ENCODE measurements around the gene CCM2L.
"Not testable (repeated sequence)": the region's sequence is repeated elsewhere in the genome, so short reads cannot be mapped to it uniquely, and the experiment has no call there.

CCM2L gene

DNA sequence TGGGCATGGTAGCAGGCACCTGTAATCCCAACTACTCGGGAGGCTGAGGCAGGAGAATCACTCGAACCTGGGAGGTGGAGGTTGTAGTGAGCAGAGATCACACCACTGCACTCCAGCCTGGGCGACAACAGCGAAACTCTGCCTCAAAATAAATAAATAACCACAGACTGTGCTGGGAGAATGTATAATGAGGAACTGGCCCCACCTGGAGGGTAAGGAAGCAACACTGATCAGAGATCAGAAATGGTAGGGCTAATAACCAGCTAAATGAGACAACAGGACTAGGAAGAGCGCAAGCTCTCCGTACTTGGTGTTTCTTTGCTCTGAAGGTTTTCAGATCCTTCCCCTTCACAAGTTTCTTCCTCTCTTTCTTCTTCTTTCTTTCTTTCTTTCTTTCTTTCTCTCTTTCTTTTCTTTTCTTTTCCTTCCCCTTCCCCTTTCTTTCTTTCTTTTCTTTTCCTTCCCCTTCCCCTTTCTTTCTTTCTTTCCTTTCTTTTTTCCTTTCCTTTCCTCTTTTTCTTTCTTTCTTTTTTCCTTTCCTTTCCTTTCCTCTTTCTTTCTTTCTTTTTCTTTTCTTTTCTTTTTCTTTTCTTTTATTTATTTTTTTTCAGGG lies 14.6 kb downstream of the CCM2L start:
- no peak for DNase-seq (ENCODE audit: low read depth)
- TF ChIP-seq CTCF (IDR thresholded peaks at IDR 0.05; ENCODE audit: low read depth, low read length, missing control alignments), result peak; percentile 1
- H3K4me3 ChIP-seq (ENCODE audit: low read depth, low read length), result no peak overlapping the region

GRCh38 chr20:32027643-32028042 lies 17.4 kb downstream of the CCM2L start:
- DNase-seq (ENCODE audit: low read depth), result no peak
- no peak for TF ChIP-seq CTCF (IDR thresholded peaks at IDR 0.05; ENCODE audit: low read depth, low read length, missing control alignments)
- H3K4me3 ChIP-seq (ENCODE audit: low read depth, low read length), result no peak overlapping the region

DNA sequence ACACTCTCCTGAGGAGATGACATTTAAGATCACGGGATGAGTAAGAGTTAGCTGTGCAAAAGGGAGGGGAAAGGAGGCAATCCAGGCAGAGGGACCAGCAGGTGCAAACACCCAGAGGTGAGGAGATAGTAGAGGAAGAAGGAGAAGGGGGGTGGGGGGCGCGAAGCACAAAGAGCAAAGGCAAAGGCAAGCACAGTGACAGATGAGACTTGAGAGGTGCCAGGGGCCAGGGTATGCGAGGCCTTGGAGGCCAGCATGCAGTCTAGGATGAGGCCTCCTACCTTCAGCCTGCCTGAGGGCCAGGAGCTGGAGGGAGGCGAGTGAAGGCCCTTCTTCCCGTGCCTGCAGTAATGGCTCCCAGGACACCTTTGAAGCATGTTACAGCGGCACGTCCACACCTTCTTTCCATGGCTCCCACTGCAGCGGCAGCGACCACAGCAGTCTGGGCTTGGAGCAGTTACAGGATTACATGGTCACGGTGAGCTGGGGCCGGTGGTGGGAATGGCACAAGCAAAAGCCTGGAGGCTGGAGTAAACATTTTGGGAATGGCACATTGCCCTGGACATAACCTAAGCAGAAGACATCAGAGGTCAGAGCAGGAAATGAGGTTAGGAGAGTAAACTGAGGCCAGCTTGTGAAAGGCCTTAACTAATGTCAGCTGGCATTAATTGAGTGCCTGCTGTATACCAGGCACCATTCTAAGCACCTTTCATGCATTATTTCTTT lies 18.6 kb downstream of the CCM2L start:
- H3K4me3 ChIP-seq (ENCODE audit: low read depth, low read length), result no peak overlapping the region
- no peak for DNase-seq (ENCODE audit: low read depth)
- TF ChIP-seq CTCF (IDR thresholded peaks at IDR 0.05; ENCODE audit: low read depth, low read length, missing control alignments), result no peak

DNA sequence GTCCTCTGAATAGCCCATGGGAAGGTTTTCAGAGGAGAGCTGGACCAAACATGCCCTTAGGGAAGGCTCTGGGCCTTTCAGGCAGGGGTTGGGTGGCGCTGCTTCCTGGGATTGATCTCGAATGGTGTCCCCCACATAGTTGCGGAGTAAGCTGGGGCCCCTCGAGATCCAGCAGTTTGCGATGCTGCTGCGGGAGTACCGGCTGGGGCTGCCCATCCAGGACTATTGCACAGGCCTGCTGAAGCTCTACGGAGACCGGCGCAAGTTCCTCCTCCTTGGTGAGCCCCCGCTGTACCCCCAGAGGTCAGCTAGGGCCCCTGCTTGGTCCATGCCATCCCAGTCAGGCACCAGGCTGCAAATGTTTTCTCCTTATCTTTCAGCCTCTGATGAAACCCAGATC lies 19.3 kb downstream of the CCM2L start:
- TF ChIP-seq CTCF (IDR thresholded peaks at IDR 0.05; ENCODE audit: low read depth, low read length, missing control alignments), result no peak
- no peak for DNase-seq (ENCODE audit: low read depth)

DNA sequence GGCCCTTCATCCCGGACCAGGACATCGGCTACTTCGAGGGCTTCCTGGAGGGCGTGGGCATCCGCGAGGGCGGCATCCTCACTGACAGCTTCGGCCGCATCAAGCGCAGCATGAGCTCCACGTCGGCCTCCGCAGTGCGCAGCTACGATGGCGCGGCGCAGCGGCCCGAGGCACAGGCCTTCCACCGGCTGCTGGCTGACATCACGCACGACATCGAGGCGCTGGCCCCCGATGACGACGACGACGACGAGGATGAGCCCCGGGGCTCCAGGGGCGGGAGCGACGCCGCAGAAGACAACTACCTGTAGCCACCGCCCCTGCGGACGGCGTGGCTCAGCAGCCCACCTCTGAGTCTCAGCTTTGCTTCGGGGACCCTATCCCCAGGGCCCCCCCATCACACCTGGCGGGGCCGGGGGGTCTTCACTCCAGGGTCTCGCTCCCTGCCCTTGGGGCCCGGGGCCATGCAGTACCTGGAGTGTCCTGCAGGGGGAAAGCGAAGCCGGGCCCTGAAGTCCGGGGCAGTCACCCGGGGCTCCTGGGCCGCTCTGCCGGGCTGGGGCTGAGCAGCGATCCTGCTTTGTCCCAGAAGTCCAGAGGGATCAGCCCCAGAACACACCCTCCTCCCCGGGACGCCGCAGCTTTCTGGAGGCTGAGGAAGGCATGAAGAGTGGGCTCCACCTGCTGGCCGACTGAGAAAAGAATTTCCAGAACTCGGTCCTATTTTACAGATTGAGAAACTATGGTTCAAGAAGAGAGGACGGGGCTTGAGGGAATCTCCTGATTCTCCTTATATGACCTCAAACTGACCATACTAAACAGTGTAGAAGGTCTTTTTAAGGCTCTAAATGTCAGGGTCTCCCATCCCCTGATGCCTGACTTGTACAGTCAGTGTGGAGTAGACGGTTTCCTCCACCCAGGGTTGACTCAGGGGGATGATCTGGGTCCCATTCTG lies 21.0 kb downstream of the CCM2L start:
- TF ChIP-seq CTCF (IDR thresholded peaks at IDR 0.05; ENCODE audit: low read depth, low read length, missing control alignments), result peak; percentile 99

More for the DNA sequence above, 19.3 kb downstream of the CCM2L start:
- no peak overlapping the region for H3K4me3 ChIP-seq (ENCODE audit: low read depth, low read length)

GRCh38 chr20:32033316-32033715 lies 23.1 kb downstream of the CCM2L start:
- no peak overlapping the region for H3K4me3 ChIP-seq (ENCODE audit: low read depth, low read length)
- DNase-seq (ENCODE audit: low read depth), result no peak
- no peak for TF ChIP-seq CTCF (IDR thresholded peaks at IDR 0.05; ENCODE audit: low read depth, low read length, missing control alignments)

More for the DNA sequence above, 21.0 kb downstream of the CCM2L start:
- no peak for DNase-seq (ENCODE audit: low read depth)
- peak overlapping the region; percentile 37 for H3K4me3 ChIP-seq (ENCODE audit: low read depth, low read length)

GRCh38 chr20:32033721-32034120 lies 23.5 kb downstream of the CCM2L start:
- DNase-seq (ENCODE audit: low read depth), result not testable (repeated sequence)

More at GRCh38 chr20:32033721-32034120, 23.5 kb downstream of the CCM2L start:
- not testable (repeated sequence) for H3K4me3 ChIP-seq (ENCODE audit: low read depth, low read length)

Measured in GM12864 (cell line).